H9 (cell line): ENCODE measurements around the gene MED15. TPM values are rescaled to one million over a fixed set of nuclear protein-coding genes. Genes with fewer than 3 reads are reported as not detected.

Experiments
- DNase-seq: peaks from one replicate; pipeline ENCODE4 v3.0.0-alpha.2; 2017
- H2AFZ ChIP-seq: one replicate; pipeline ENCODE4 v1.6.1; 2013; ENCODE audit warnings: mild to moderate bottlenecking, low read length, control low read depth, moderate library complexity
- H2AK5ac ChIP-seq: 2 replicates; pipeline ENCODE4 v1.6.1; 2013; ENCODE audit warnings: low read length, control low read depth, mixed read lengths; ENCODE audit not compliant: insufficient read length
- H2BK120ac ChIP-seq: one replicate; pipeline ENCODE4 v1.6.1; 2013; ENCODE audit warnings: low read depth, mild to moderate bottlenecking, low read length, control low read depth, inconsistent platforms; ENCODE audit not compliant: poor library complexity, severe bottlenecking
- H2BK12ac ChIP-seq: 2 replicates; pipeline ENCODE4 v1.6.1; 2013; ENCODE audit warnings: low read length, control low read depth, mixed read lengths, low read depth; ENCODE audit not compliant: insufficient read length
- H2BK15ac ChIP-seq: 2 replicates; pipeline ENCODE4 v1.6.1; 2013; ENCODE audit warnings: low read depth, low read length, control low read depth
- H2BK20ac ChIP-seq: one replicate; pipeline ENCODE4 v1.6.1; 2013; ENCODE audit warnings: low read depth, mild to moderate bottlenecking, low read length, control low read depth, inconsistent platforms; ENCODE audit not compliant: poor library complexity, severe bottlenecking
- H2BK5ac ChIP-seq: 2 replicates; pipeline ENCODE4 v1.6.1; 2013; ENCODE audit warnings: low read length, control low read depth, mixed read lengths; ENCODE audit not compliant: insufficient read length
- H3K14ac ChIP-seq: 2 replicates; pipeline ENCODE4 v1.6.1; 2013; ENCODE audit warnings: low read length, control low read depth; ENCODE audit not compliant: insufficient read depth
- H3K18ac ChIP-seq: 2 replicates; pipeline ENCODE4 v1.6.1; 2013; ENCODE audit warnings: low read depth, mild to moderate bottlenecking, mixed read lengths, low read length, control low read depth; ENCODE audit not compliant: insufficient read length
- H3K23ac ChIP-seq: 2 replicates; pipeline ENCODE4 v1.6.1; 2013; ENCODE audit warnings: low read length, control low read depth, mixed read lengths, low read depth; ENCODE audit not compliant: insufficient read length
- H3K23me2 ChIP-seq: 2 replicates; pipeline ENCODE4 v1.6.1; 2013; ENCODE audit warnings: low read depth, mild to moderate bottlenecking, mixed read lengths, low read length, control low read depth; ENCODE audit not compliant: insufficient read length, poor library complexity, severe bottlenecking
- H3K27ac ChIP-seq: 2 replicates; pipeline ENCODE4 v1.5.1; 2013; ENCODE audit warnings: low read length, control low read depth, mixed read lengths, low read depth; ENCODE audit not compliant: insufficient read length
- H3K27me3 ChIP-seq: 2 replicates; pipeline ENCODE4 v1.6.1; 2013; ENCODE audit warnings: low read length, control low read depth, inconsistent platforms; ENCODE audit not compliant: insufficient read depth
- H3K4ac ChIP-seq: 2 replicates; pipeline ENCODE4 v1.6.1; 2013; ENCODE audit warnings: low read depth, mild to moderate bottlenecking, control low read depth, inconsistent platforms, low read length, moderate library complexity
- H3K4me1 ChIP-seq: 2 replicates; pipeline ENCODE4 v1.6.1; 2013; ENCODE audit warnings: low read length, control low read depth, inconsistent platforms; ENCODE audit not compliant: insufficient read depth
- H3K4me2 ChIP-seq: 2 replicates; pipeline ENCODE4 v1.6.1; 2013; ENCODE audit warnings: low read length, control low read depth, mixed read lengths; ENCODE audit not compliant: insufficient read length, insufficient read depth
- H3K56ac ChIP-seq: 2 replicates; pipeline ENCODE4 v1.6.1; 2013; ENCODE audit warnings: low read depth, mild to moderate bottlenecking, mixed read lengths, low read length, control low read depth; ENCODE audit not compliant: insufficient read length
- H3K79me1 ChIP-seq: 2 replicates; pipeline ENCODE4 v1.6.1; 2013; ENCODE audit warnings: low read depth, mild to moderate bottlenecking, moderate library complexity, low read length, control low read depth, inconsistent platforms; ENCODE audit not compliant: insufficient read depth, poor library complexity, severe bottlenecking
- H3K79me2 ChIP-seq: 2 replicates; pipeline ENCODE4 v1.6.1; 2013; ENCODE audit warnings: low read length, control low read depth, inconsistent platforms; ENCODE audit not compliant: insufficient read depth
- H3K9ac ChIP-seq: 2 replicates; pipeline ENCODE4 v1.6.1; 2013; ENCODE audit warnings: low read length, control low read depth, mixed read lengths; ENCODE audit not compliant: insufficient read length; ENCODE audit errors: extremely low read depth
- H3K9me3 ChIP-seq: one replicate; pipeline ENCODE4 v1.6.1; 2013; ENCODE audit warnings: low read depth, low read length, inconsistent platforms; ENCODE audit not compliant: control insufficient read depth
- H3T11ph ChIP-seq: one replicate; pipeline ENCODE4 v1.6.1; 2013; ENCODE audit warnings: mild to moderate bottlenecking, low read length, control low read depth, inconsistent platforms
- H4K20me1 ChIP-seq: one replicate; pipeline ENCODE4 v1.6.1; 2013; ENCODE audit not compliant: control insufficient read depth, insufficient read length, insufficient read depth
- H4K5ac ChIP-seq: 2 replicates; pipeline ENCODE4 v1.6.1; 2013; ENCODE audit warnings: low read depth, mild to moderate bottlenecking, mixed read lengths, low read length, control low read depth; ENCODE audit not compliant: insufficient read length
- H4K8ac ChIP-seq: replicated peaks from 2 replicates; pipeline ENCODE4 v1.6.1; 2013; ENCODE audit warnings: low read length, control low read depth, mixed read lengths, low read depth; ENCODE audit not compliant: insufficient read length
- H4K91ac ChIP-seq: 2 replicates; pipeline ENCODE4 v1.6.1; 2013; ENCODE audit warnings: low read depth, mild to moderate bottlenecking, moderate library complexity, mixed read lengths, low read length, control low read depth; ENCODE audit not compliant: insufficient read length
- H3K27ac Mint-ChIP-seq, 3 experiments: 2 replicates in 2 of 3; 3 replicates in 1 of 3; pipeline ENCODE4 v1.8.0; 2020 to 2021; ENCODE audit warnings: mixed read lengths in 3 of 3, mild to moderate bottlenecking in 1 of 3, moderate library complexity in 1 of 3
- H3K27me3 Mint-ChIP-seq: 2 replicates; pipeline ENCODE4 v1.8.0; 2021; ENCODE audit warnings: low read depth, mild to moderate bottlenecking, moderate library complexity, mixed read lengths
- H3K36me3 Mint-ChIP-seq, 3 experiments: 2 replicates in 2 of 3; 3 replicates in 1 of 3; pipeline ENCODE4 v1.8.0; 2020 to 2021; ENCODE audit warnings: low read depth in 3 of 3, mixed read lengths in 3 of 3; ENCODE audit not compliant: insufficient read depth in 1 of 3
- H3K4me1 Mint-ChIP-seq, 2 experiments: 2 replicates each; pipeline ENCODE4 v1.8.0; 2020; ENCODE audit warnings: mixed read lengths in 2 of 2
- H3K4me3 Mint-ChIP-seq, 2 experiments: 2 replicates in 1 of 2; 3 replicates in 1 of 2; pipeline ENCODE4 v1.8.0; 2020 to 2021; ENCODE audit warnings: mild to moderate bottlenecking in 2 of 2, mixed read lengths in 2 of 2, moderate library complexity in 1 of 2
- H3K9me3 Mint-ChIP-seq, 2 experiments: 2 replicates in 1 of 2; 3 replicates in 1 of 2; pipeline ENCODE4 v1.8.0; 2020; ENCODE audit warnings: mild to moderate bottlenecking in 2 of 2, mixed read lengths in 2 of 2, moderate library complexity in 1 of 2
- CTCF ChIP-seq: fragments of 200-600 bp; sonication (generic); conservative IDR thresholded peaks from 3 replicates; pipeline ENCODE4 v1.8.0; 2021; ENCODE audit warnings: antibody characterized with exemption, mild to moderate bottlenecking
- WGBS: extraction: QIAGEN DNeasy Blood & Tissue Kit; methylation state at CpG from one replicate; pipeline ENCODE4 v1.1.7; 2013; ENCODE audit warnings: missing lambda C conversion rate, low lambda C conversion rate, mixed read lengths; ENCODE audit not compliant: insufficient read length; ENCODE audit errors: extremely low coverage; 5-methylcytosine and 5-hydroxymethylcytosine counted together
- total RNA-seq: library from RNA; stranded (reverse); gene quantifications from 2 replicates; pipeline ENCODE4 v1.2.1, GENCODE V29; 2021

The MED15 gene
- total RNA-seq, 1 experiment from 2014 or later = 47.4 TPM

DNA sequence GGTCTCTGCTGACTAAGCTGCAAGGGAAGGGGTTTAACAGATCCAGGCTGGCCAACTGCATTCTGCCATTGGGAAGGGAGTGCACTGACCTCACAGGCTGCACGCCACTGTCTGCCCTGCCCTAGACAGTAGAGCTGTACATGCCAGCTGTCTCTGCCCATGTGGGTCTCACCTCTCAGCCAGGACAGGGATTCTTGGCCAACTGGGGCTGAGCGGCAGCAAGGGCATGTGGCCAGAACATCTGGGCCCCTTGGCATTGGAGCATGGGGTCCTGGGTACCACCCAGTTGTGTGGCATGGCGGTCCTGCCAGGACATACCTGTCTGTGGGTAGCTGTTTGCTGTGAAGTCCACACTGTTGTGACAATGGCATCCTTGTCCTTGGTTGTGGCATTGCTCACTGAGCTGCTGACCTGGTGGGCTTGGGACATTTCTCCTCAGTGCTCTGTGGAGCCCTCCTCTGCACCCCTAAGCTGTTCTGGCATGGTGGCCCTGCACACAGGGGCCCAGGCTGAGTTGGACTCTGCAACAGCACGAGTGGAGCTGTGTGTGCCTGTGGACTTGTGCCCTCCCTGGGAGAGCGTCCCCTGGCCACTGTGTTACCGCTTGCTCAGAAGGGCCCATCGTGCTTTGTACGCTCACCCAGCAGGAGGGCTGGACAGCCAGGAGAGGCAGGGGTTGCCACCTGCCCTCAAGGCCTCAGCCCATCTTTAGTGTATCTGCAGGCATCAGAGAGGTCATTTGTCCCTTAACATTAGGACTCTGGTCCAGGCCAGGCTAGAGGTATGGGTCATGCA, 46.7 kb downstream of the MED15 start:
- Histone ChIP-seq H3K27ac (no peak overlapping the region), H3K4ac (no peak overlapping the region), H2AFZ (no peak overlapping the region), H4K8ac (no peak overlapping the region), H4K91ac (no peak overlapping the region), H3T11ph (no peak overlapping the region), H3K4me1 (0 out of 2 replicates have a peak, but pooled peaks cover 2% of the 10 kb centered on the region), H3K56ac (no peak overlapping the region), H2BK5ac (no peak overlapping the region), H3K23ac (no peak overlapping the region), H2BK15ac (no peak overlapping the region), H3K79me2 (no peaks in the 10 kb centered on the region), H2BK12ac (no peak overlapping the region), H2BK20ac (no peak overlapping the region), H3K9me3 (peaks cover 6% of the 10 kb centered on the region), H3K9ac (no peak overlapping the region), H3K79me1 (no peaks in the 10 kb centered on the region), H3K18ac (no peak overlapping the region), H3K23me2 (no peaks in the 10 kb centered on the region), H2AK5ac (no peak overlapping the region), H3K14ac (no peak overlapping the region), H4K5ac (no peak overlapping the region), H2BK120ac (no peak overlapping the region), H3K27me3 (no peaks in the 10 kb centered on the region), H4K20me1 (peaks cover 2% of the 10 kb centered on the region), H3K4me2 (no peak overlapping the region)
- Mint-ChIP-seq H3K27me3 (no peaks in the 10 kb centered on the region), H3K9me3 (peaks cover 8% of the 10 kb centered on the region in 2 experiments), H3K36me3 (peaks cover 30 to 60% (median 45%) of the 10 kb centered on the region in 3 experiments), H3K27ac (no peak overlapping the region), H3K4me3 (no peak overlapping the region), H3K4me1 (peaks cover 24% of the 10 kb centered on the region in 2 experiments)
- DNase-seq = no peak
- no CpG with 5 or more reads among the region's 8 CpGs for WGBS
- TF ChIP-seq CTCF = no peak
